WTC11 (cell line): Measurements from ENCODE around the gene GPR157. TPM values are rescaled to one million over a fixed set of nuclear protein-coding genes. Genes with fewer than 3 reads are reported as not detected.

Experiments used
- ATAC-seq: fragments of 200-7000 bp; cut with Tn5 transposase; 2 replicates; pipeline ENCODE4 v1.10.0; 2021; ENCODE audit warnings: mild to moderate bottlenecking, moderate library complexity
- CTCF ChIA-PET: fragments of 300-600 bp; sonication (Branson Sonifier 250); formaldehyde crosslinking; loops from one replicate; lab custom pipeline; 2021; ENCODE audit warnings: antibody characterized with exemption; lab: Charles Lee
- POLR2A ChIA-PET: fragments of 350-600 bp; sonication (Branson Sonifier 250); formaldehyde crosslinking; loops from one replicate; lab custom pipeline; 2021; ENCODE audit warnings: antibody characterized with exemption; lab: Charles Lee
- DNase-seq: peaks from one replicate; pipeline ENCODE4 v3.0.0; 2021; ENCODE audit warnings: low spot score
- H3K27ac Mint-ChIP-seq: 2 replicates; pipeline ENCODE4 v1.8.0; 2021; ENCODE audit warnings: mixed read lengths
- H3K27me3 Mint-ChIP-seq: 2 replicates; pipeline ENCODE4 v1.8.0; 2021; ENCODE audit warnings: low read depth, mild to moderate bottlenecking, moderate library complexity, mixed read lengths
- H3K36me3 Mint-ChIP-seq: 2 replicates; pipeline ENCODE4 v1.8.0; 2021; ENCODE audit warnings: mixed read lengths
- H3K4me1 Mint-ChIP-seq: 2 replicates; pipeline ENCODE4 v1.8.0; 2022; ENCODE audit warnings: mixed read lengths
- H3K4me3 Mint-ChIP-seq: 2 replicates; pipeline ENCODE4 v1.8.0; 2021; ENCODE audit warnings: mild to moderate bottlenecking, moderate library complexity, mixed read lengths
- H3K9me3 Mint-ChIP-seq: 2 replicates; pipeline ENCODE4 v1.8.0; 2021; ENCODE audit warnings: mixed read lengths
- CTCF ChIP-seq: fragments of 200-600 bp; IDR thresholded peaks from 2 replicates; pipeline ENCODE4 v1.8.0; 2022; ENCODE audit warnings: antibody characterized with exemption
- ELF4 ChIP-seq: sonication (generic); formaldehyde crosslinking; IDR thresholded peaks from 2 replicates; pipeline ENCODE4 v1.8.1; 2022; ENCODE audit warnings: low read depth, mild to moderate bottlenecking, moderate library complexity, missing genetic modification reagents
- ETV6 ChIP-seq: sonication (generic); formaldehyde crosslinking; IDR thresholded peaks from 2 replicates; pipeline ENCODE4 v1.8.1; 2022; ENCODE audit warnings: mild to moderate bottlenecking, missing genetic modification reagents
- GABPB1 ChIP-seq: sonication (generic); formaldehyde crosslinking; IDR thresholded peaks from 2 replicates; pipeline ENCODE4 v1.8.1; 2023; ENCODE audit warnings: mild to moderate bottlenecking, missing genetic modification reagents
- PRDM15 ChIP-seq: sonication (generic); formaldehyde crosslinking; IDR thresholded peaks from 2 replicates; pipeline ENCODE4 v1.8.0; 2022; ENCODE audit warnings: missing genetic modification reagents
- RORB ChIP-seq: fragments of 250-450 bp; sonication (Bioruptor Pico); IDR thresholded peaks from 2 replicates; pipeline ENCODE4 v1.9.0; 2021; ENCODE audit warnings: mild to moderate bottlenecking
- SOX15 ChIP-seq: fragments of 250-450 bp; sonication (Bioruptor Pico); IDR thresholded peaks from 2 replicates; pipeline ENCODE4 v1.9.0; 2021; ENCODE audit warnings: mild to moderate bottlenecking
- total RNA-seq: library from RNA; stranded (reverse); gene quantifications from 3 replicates; pipeline ENCODE4 v1.2.3, GENCODE V29; 2021
- TF ChIP-seq, protein P1 (sequence below): sonication (generic); formaldehyde crosslinking; IDR thresholded peaks from 2 replicates; pipeline ENCODE4 v1.8.1; 2023; ENCODE audit warnings: mild to moderate bottlenecking, missing genetic modification reagents, moderate library complexity
- TF ChIP-seq, protein P2 (sequence below): fragments of 250-450 bp; sonication (Bioruptor Pico); IDR thresholded peaks from 2 replicates; pipeline ENCODE4 v1.9.0; 2021; ENCODE audit warnings: mild to moderate bottlenecking
- TF ChIP-seq, protein P3 (sequence below): fragments of 250-450 bp; sonication (Bioruptor Pico); IDR thresholded peaks from 2 replicates; pipeline ENCODE4 v1.8.0; 2021; ENCODE audit warnings: mild to moderate bottlenecking
- TF ChIP-seq, protein P4 (sequence below): sonication (generic); formaldehyde crosslinking; IDR thresholded peaks from 2 replicates; pipeline ENCODE4 v1.8.1; 2023; ENCODE audit warnings: mild to moderate bottlenecking, missing genetic modification reagents, moderate library complexity

GPR157 gene
- total RNA-seq, 1 experiment from 2014 or later = 6.0 TPM

- peak; percentile 96 for ATAC-seq
- Mint-ChIP-seq H3K4me1 (peaks cover 5% of the 10 kb centered on the region; the same call in 1 of the 2 replicates), H3K27ac (no peak overlapping the region), H3K36me3 (peaks cover 14% of the 10 kb centered on the region), H3K27me3 (no peaks in the 10 kb centered on the region; the same call in 1 of the 2 replicates), H3K9me3 (peaks cover 15% of the 10 kb centered on the region), H3K4me3 (no peak overlapping the region)
- POLR2A ChIA-PET = interaction anchor here (0.7 to 1.4 kb wide), 2 partner anchors 92 to 149 kb away, joined by 4 to 7 read pairs; no protein-coding TSS in a partner anchor
- CTCF ChIA-PET = interaction anchor here (0.6 to 5.0 kb wide), 35 partner anchors 10 to 253 kb away, joined by 3 to 59 read pairs (median 4); partner anchors contain the start of gene GPR157
- TF ChIP-seq, protein P1, sequence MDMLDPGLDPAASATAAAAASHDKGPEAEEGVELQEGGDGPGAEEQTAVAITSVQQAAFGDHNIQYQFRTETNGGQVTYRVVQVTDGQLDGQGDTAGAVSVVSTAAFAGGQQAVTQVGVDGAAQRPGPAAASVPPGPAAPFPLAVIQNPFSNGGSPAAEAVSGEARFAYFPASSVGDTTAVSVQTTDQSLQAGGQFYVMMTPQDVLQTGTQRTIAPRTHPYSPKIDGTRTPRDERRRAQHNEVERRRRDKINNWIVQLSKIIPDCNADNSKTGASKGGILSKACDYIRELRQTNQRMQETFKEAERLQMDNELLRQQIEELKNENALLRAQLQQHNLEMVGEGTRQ (CRISPR knock-in tag) = no peak
- TF ChIP-seq SOX15 (CRISPR knock-in tag) = no peak
- TF ChIP-seq PRDM15 = peak; percentile 83
- peak; percentile 50; the same call in 1 of the 2 replicates for TF ChIP-seq CTCF
- TF ChIP-seq ETV6 (CRISPR knock-in tag) = no peak
- TF ChIP-seq, protein P2, sequence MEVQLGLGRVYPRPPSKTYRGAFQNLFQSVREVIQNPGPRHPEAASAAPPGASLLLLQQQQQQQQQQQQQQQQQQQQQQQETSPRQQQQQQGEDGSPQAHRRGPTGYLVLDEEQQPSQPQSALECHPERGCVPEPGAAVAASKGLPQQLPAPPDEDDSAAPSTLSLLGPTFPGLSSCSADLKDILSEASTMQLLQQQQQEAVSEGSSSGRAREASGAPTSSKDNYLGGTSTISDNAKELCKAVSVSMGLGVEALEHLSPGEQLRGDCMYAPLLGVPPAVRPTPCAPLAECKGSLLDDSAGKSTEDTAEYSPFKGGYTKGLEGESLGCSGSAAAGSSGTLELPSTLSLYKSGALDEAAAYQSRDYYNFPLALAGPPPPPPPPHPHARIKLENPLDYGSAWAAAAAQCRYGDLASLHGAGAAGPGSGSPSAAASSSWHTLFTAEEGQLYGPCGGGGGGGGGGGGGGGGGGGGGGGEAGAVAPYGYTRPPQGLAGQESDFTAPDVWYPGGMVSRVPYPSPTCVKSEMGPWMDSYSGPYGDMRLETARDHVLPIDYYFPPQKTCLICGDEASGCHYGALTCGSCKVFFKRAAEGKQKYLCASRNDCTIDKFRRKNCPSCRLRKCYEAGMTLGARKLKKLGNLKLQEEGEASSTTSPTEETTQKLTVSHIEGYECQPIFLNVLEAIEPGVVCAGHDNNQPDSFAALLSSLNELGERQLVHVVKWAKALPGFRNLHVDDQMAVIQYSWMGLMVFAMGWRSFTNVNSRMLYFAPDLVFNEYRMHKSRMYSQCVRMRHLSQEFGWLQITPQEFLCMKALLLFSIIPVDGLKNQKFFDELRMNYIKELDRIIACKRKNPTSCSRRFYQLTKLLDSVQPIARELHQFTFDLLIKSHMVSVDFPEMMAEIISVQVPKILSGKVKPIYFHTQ = no peak
- TF ChIP-seq, protein P3, sequence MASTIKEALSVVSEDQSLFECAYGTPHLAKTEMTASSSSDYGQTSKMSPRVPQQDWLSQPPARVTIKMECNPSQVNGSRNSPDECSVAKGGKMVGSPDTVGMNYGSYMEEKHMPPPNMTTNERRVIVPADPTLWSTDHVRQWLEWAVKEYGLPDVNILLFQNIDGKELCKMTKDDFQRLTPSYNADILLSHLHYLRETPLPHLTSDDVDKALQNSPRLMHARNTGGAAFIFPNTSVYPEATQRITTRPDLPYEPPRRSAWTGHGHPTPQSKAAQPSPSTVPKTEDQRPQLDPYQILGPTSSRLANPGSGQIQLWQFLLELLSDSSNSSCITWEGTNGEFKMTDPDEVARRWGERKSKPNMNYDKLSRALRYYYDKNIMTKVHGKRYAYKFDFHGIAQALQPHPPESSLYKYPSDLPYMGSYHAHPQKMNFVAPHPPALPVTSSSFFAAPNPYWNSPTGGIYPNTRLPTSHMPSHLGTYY (CRISPR knock-in tag) = no peak
- no peak for TF ChIP-seq RORB (CRISPR knock-in tag)
- TF ChIP-seq, all 79 proteins: peak for 2
- peak; percentile 68 for DNase-seq
These were observed 27.3 kb downstream of the GPR157 start for GRCh38 chr1:9101510-9102146.

GRCh38 chr1:9100471-9101043 is 28.3 kb downstream of the GPR157 start:
- ChIA-PET CTCF (interaction anchor here (0.9 to 5.0 kb wide), 11 partner anchors 10 to 138 kb away, joined by 3 to 59 read pairs (median 7); no protein-coding TSS in a partner anchor), POLR2A (interaction anchor here (1.4 kb wide), 1 partner anchor 91 kb away, joined by 7 read pairs; no protein-coding TSS in a partner anchor)
- no peak for TF ChIP-seq ELF4 (CRISPR knock-in tag)
- TF ChIP-seq GABPB1 = peak; percentile 70
- TF ChIP-seq, protein P4, sequence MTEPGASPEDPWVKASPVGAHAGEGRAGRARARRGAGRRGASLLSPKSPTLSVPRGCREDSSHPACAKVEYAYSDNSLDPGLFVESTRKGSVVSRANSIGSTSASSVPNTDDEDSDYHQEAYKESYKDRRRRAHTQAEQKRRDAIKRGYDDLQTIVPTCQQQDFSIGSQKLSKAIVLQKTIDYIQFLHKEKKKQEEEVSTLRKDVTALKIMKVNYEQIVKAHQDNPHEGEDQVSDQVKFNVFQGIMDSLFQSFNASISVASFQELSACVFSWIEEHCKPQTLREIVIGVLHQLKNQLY = no peak
- no peak overlapping the region for H3K27ac Mint-ChIP-seq
- peaks cover 23% of the 10 kb centered on the region for H3K36me3 Mint-ChIP-seq
- peaks cover 21% of the 10 kb centered on the region for H3K9me3 Mint-ChIP-seq
- DNase-seq = no peak
- peaks cover 5% of the 10 kb centered on the region; the same call in 1 of the 2 replicates for H3K4me1 Mint-ChIP-seq
- no peak for ATAC-seq
- peaks cover 4% of the 10 kb centered on the region for H3K27me3 Mint-ChIP-seq
- no peak overlapping the region for H3K4me3 Mint-ChIP-seq
